ENCODE data around the gene CLEC2A. TPM values are rescaled to one million over a fixed set of nuclear protein-coding genes. Genes with fewer than 3 reads are reported as not detected.
"Not testable (repeated sequence)": the region's sequence is repeated elsewhere in the genome, so short reads cannot be mapped to it uniquely, and the experiment has no call there.

Gene CLEC2A, protein sequence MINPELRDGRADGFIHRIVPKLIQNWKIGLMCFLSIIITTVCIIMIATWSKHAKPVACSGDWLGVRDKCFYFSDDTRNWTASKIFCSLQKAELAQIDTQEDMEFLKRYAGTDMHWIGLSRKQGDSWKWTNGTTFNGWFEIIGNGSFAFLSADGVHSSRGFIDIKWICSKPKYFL
- not detected for total RNA-seq
- not detected for polyA plus RNA-seq
- long read RNA-seq, donor 1: 0 reads
- long read RNA-seq, donor 2: 0 reads

DNA sequence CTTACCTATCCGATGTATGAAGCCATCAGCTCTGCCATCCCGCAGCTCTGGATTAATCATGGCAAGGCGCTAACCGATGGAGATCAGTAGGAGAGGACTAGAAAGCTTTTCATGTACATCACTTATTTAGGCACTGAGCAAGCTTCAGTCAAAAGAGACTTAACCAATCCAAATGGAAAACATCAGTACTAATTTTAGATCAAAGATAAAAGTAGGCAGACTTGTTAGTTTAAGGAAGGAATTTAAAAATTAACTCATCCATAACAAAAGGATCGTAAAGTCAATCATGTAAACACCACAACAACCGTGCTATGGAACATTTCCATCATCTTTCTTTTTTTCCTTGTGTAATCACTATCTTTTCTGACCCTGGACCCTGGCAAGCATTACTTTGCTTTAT, at the start of gene CLEC2A:
Gene CLEC2A (minus strand): TSS at position 101 of the 400 bp plus-strand sequence. CDS start 41 bp downstream, at position 60.
- 73 to 75% methylated on average over 6 of the region's 6 CpGs for WGBS, 2 donors

GRCh38 chr12:9980126-9980525, 48.0 kb upstream of the CLEC2A start:
- no peaks in the 10 kb centered on the region for H3K27me3 ChIP-seq (ENCODE audit: control insufficient read depth in 1 of 2, insufficient read depth in 2 of 2, low read length in 1 of 2)
- 75 to 82% methylated on average over 3 of the region's 3 CpGs for WGBS, 2 donors
- H3K4me1 ChIP-seq (ENCODE audit: control insufficient read depth in 1 of 2, insufficient read depth in 2 of 2, low read length in 2 of 2): no peaks in the 10 kb centered on the region
- no peaks in the 10 kb centered on the region for H3K36me3 ChIP-seq (ENCODE audit: control insufficient read depth in 1 of 2, insufficient read depth in 2 of 2, low read length in 1 of 2)
- ATAC-seq (ENCODE audit: low FRiP score) (no peak), DNase-seq (no peak)
- peaks cover 4% of the 10 kb centered on the region for H3K9me3 ChIP-seq (ENCODE audit: control insufficient read depth, low read length)
- intact Hi-C loops (cut with DNase I): no loop called here
- H3K27ac ChIP-seq (ENCODE audit: low read depth in 1 of 2, low read length in 2 of 2): no peak overlapping the region
- no peak overlapping the region for H3K4me3 ChIP-seq (ENCODE audit: low read length in 2 of 2)

More for the DNA sequence above, at the start of gene CLEC2A:
- Histone ChIP-seq H3K9me3 (ENCODE audit: control insufficient read depth, low read length) (no peaks in the 10 kb centered on the region), H3K27ac (ENCODE audit: low read depth in 1 of 2, low read length in 2 of 2) (no peak within 1 kb of the TSS), H3K36me3 (ENCODE audit: control insufficient read depth in 1 of 2, insufficient read depth in 2 of 2, low read length in 1 of 2) (no peaks in the 10 kb centered on the region), H3K4me1 (ENCODE audit: control insufficient read depth in 1 of 2, insufficient read depth in 2 of 2, low read length in 2 of 2) (no peaks in the 10 kb centered on the region), H3K27me3 (ENCODE audit: control insufficient read depth in 1 of 2, insufficient read depth in 2 of 2, low read length in 1 of 2) (no peaks in the 10 kb centered on the region), H3K4me3 (ENCODE audit: low read length in 2 of 2) (no peak within 1 kb of the TSS)
- intact Hi-C loops (cut with DNase I): no loop called here
- DNase-seq (no peak), ATAC-seq (ENCODE audit: low FRiP score) (no peak)

DNA sequence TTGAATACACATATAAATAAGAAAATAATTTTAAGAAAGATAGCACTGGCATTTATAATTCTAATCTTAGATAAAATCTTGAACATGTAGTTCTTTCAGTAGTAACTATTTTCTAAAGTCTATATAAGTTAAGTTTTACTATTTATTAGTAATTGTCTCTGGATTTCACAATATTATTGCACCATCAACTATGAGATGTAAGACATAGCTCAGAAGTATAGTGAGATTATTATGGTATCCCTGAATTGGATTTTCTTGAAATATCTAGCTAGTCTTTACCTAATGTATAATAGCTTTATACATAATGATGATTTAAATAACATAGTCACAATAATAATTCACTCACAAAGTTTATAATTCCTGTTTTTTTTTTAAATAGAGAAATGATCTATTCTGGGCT, 45.7 kb upstream of the CLEC2A start:
- no peak overlapping the region for H3K4me3 ChIP-seq (ENCODE audit: low read length in 2 of 2)
- no peaks in the 10 kb centered on the region for H3K36me3 ChIP-seq (ENCODE audit: control insufficient read depth in 1 of 2, insufficient read depth in 2 of 2, low read length in 1 of 2)
- H3K4me1 ChIP-seq (ENCODE audit: control insufficient read depth in 1 of 2, insufficient read depth in 2 of 2, low read length in 2 of 2): no peaks in the 10 kb centered on the region
- ATAC-seq (ENCODE audit: low FRiP score): no peak
- H3K9me3 ChIP-seq (ENCODE audit: control insufficient read depth, low read length): peaks cover 4% of the 10 kb centered on the region
- DNase-seq: no peak
- intact Hi-C loops (cut with DNase I): no loop called here
- no peak overlapping the region for H3K27ac ChIP-seq (ENCODE audit: low read depth in 1 of 2, low read length in 2 of 2)
- H3K27me3 ChIP-seq (ENCODE audit: control insufficient read depth in 1 of 2, insufficient read depth in 2 of 2, low read length in 1 of 2): no peaks in the 10 kb centered on the region

DNA sequence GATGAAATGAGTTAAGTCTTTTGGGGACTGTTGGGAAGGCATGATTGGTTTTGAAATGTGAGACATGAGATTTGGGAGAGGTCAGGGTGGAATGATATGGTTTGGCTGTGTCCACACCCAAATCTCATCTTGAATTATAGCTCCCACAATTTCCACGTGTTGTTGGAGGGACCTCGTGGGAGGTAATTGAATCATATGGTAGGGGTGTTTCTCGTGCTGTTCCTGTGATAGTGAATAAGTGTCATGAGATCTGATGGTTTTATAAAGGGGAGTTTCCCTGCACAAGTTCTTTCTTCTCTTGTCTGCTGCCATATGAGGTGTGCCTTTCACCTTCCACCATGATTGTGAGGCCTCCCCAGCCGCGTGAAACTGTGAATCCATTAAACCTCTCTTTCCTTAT, 44.5 kb upstream of the CLEC2A start:
- H3K27me3 ChIP-seq (ENCODE audit: control insufficient read depth in 1 of 2, insufficient read depth in 2 of 2, low read length in 1 of 2); H3K4me1 ChIP-seq (ENCODE audit: control insufficient read depth in 1 of 2, insufficient read depth in 2 of 2, low read length in 2 of 2); ATAC-seq (ENCODE audit: low FRiP score); H3K27ac ChIP-seq (ENCODE audit: low read depth in 1 of 2, low read length in 2 of 2); DNase-seq; H3K4me3 ChIP-seq (ENCODE audit: low read length in 2 of 2); H3K9me3 ChIP-seq (ENCODE audit: control insufficient read depth, low read length); H3K36me3 ChIP-seq (ENCODE audit: control insufficient read depth in 1 of 2, insufficient read depth in 2 of 2, low read length in 1 of 2); intact Hi-C loops (cut with DNase I): not testable (repeated sequence)
- 53 to 58% methylated on average over 5 of the region's 5 CpGs for WGBS, 2 donors

DNA sequence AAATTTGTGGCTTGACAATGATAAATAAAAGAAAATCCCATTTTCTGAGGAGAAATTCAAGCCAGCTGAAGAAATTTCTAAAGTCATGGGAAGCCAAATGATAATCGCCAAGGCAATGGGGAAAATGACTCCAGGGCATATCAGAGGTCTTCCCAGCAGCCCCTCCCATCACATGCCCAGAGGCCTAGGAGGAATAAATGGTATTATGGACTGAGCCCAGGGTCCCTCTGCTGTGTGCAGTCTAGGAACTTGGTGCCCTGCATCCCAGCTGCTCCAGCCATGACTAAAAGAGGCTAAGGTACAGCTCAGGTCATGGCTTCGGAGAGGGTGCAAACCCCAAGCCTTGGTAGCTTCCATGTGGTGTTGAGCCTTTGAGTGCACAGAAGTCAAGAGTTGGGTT, 43.4 kb upstream of the CLEC2A start:
- ATAC-seq (ENCODE audit: low FRiP score) (no peak), DNase-seq (no peak)
- WGBS, 2 donors: 81 to 86% methylated on average over 2 of the region's 2 CpGs
- Histone ChIP-seq H3K27me3 (ENCODE audit: control insufficient read depth in 1 of 2, insufficient read depth in 2 of 2, low read length in 1 of 2) (no peaks in the 10 kb centered on the region), H3K4me1 (ENCODE audit: control insufficient read depth in 1 of 2, insufficient read depth in 2 of 2, low read length in 2 of 2) (no peaks in the 10 kb centered on the region), H3K27ac (ENCODE audit: low read depth in 1 of 2, low read length in 2 of 2) (no peak overlapping the region), H3K9me3 (ENCODE audit: control insufficient read depth, low read length) (peaks cover 4% of the 10 kb centered on the region), H3K36me3 (ENCODE audit: control insufficient read depth in 1 of 2, insufficient read depth in 2 of 2, low read length in 1 of 2) (no peaks in the 10 kb centered on the region), H3K4me3 (ENCODE audit: low read length in 2 of 2) (no peak overlapping the region)
- intact Hi-C loops (cut with DNase I): no loop called here

GRCh38 chr12:9974731-9975130, 42.6 kb upstream of the CLEC2A start:
- H3K36me3 ChIP-seq (ENCODE audit: control insufficient read depth in 1 of 2, insufficient read depth in 2 of 2, low read length in 1 of 2); H3K4me3 ChIP-seq (ENCODE audit: low read length in 2 of 2); H3K4me1 ChIP-seq (ENCODE audit: control insufficient read depth in 1 of 2, insufficient read depth in 2 of 2, low read length in 2 of 2); DNase-seq; ATAC-seq (ENCODE audit: low FRiP score); H3K27ac ChIP-seq (ENCODE audit: low read depth in 1 of 2, low read length in 2 of 2); H3K9me3 ChIP-seq (ENCODE audit: control insufficient read depth, low read length); H3K27me3 ChIP-seq (ENCODE audit: control insufficient read depth in 1 of 2, insufficient read depth in 2 of 2, low read length in 1 of 2); intact Hi-C loops (cut with DNase I): not testable (repeated sequence)
- 82 to 91% methylated on average over 2 of the region's 2 CpGs for WGBS, 2 donors

DNA sequence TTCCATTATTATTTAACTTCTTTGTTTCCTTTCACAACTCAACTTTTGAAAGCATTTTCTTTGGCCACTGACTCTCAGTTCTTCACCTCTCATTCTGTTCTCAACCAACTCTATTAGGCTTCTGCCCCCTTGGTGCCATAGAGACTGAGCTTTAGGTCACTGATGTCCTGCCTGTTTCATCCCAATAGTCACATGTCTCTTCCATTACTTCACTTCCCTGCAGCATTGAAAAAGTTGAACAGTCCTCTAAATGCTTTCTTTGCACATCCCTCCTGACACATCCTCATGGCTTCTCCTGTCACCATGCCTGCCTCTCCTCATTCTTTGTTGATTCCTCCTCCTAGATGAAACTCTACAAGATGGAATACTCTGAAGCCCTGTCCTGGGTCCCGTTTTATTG, 41.8 kb upstream of the CLEC2A start:
- no peaks in the 10 kb centered on the region for H3K4me1 ChIP-seq (ENCODE audit: control insufficient read depth in 1 of 2, insufficient read depth in 2 of 2, low read length in 2 of 2)
- H3K27me3 ChIP-seq (ENCODE audit: control insufficient read depth in 1 of 2, insufficient read depth in 2 of 2, low read length in 1 of 2): no peaks in the 10 kb centered on the region
- H3K9me3 ChIP-seq (ENCODE audit: control insufficient read depth, low read length): peaks cover 4% of the 10 kb centered on the region
- WGBS, 2 donors: 49 to 59% methylated on average over 1 of the region's 1 CpG
- H3K27ac ChIP-seq (ENCODE audit: low read depth in 1 of 2, low read length in 2 of 2): no peak overlapping the region
- ATAC-seq (ENCODE audit: low FRiP score) (no peak), DNase-seq (no peak)
- no peaks in the 10 kb centered on the region for H3K36me3 ChIP-seq (ENCODE audit: control insufficient read depth in 1 of 2, insufficient read depth in 2 of 2, low read length in 1 of 2)
- H3K4me3 ChIP-seq (ENCODE audit: low read length in 2 of 2): no peak overlapping the region
- intact Hi-C loops (cut with DNase I): no loop called here

DNA sequence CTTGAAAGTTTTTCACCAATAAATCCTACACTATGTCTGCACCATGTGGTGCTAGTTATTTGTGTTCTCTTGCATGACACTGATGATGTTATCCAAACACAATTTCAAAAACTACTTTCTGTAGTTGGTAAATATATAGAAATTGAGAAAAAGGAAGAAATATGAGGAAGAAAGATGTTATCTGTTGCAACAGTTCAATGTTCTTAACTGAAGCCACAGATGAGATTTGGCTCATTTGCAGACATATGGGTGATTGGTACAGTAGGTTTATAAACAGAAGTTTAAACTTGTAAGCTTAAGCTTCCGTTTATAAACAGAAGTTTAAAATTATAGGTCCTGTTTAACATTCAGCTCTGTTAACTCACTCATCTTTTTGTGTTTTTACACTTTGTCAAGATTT, 39.0 kb upstream of the CLEC2A start, which contains the start of gene CLEC12A:
Gene CLEC12A (plus strand): TSS at position 229 of the 400 bp plus-strand sequence. CDS start 188 bp downstream, outside the sequence.
- DNase-seq: no peak
- ATAC-seq (ENCODE audit: low FRiP score): no peak
- H3K27ac ChIP-seq (ENCODE audit: low read depth in 1 of 2, low read length in 2 of 2): no peak within 1 kb of the TSS
- peaks cover 4% of the 10 kb centered on the region for H3K9me3 ChIP-seq (ENCODE audit: control insufficient read depth, low read length)
- no peak within 1 kb of the TSS for H3K4me3 ChIP-seq (ENCODE audit: low read length in 2 of 2)
- no peaks in the 10 kb centered on the region for H3K27me3 ChIP-seq (ENCODE audit: control insufficient read depth in 1 of 2, insufficient read depth in 2 of 2, low read length in 1 of 2)
- no peaks in the 10 kb centered on the region for H3K4me1 ChIP-seq (ENCODE audit: control insufficient read depth in 1 of 2, insufficient read depth in 2 of 2, low read length in 2 of 2)
- intact Hi-C loops (cut with DNase I): no loop called here
- H3K36me3 ChIP-seq (ENCODE audit: control insufficient read depth in 1 of 2, insufficient read depth in 2 of 2, low read length in 1 of 2): no peaks in the 10 kb centered on the region
- 57 to 81% methylated on average over 1 of the region's 1 CpG for WGBS, 2 donors

GRCh38 chr12:9969673-9970072, 37.5 kb upstream of the CLEC2A start:
- DNase-seq (no peak), ATAC-seq (ENCODE audit: low FRiP score) (no peak)
- H3K27me3 ChIP-seq (ENCODE audit: control insufficient read depth in 1 of 2, insufficient read depth in 2 of 2, low read length in 1 of 2): no peaks in the 10 kb centered on the region
- no peaks in the 10 kb centered on the region for H3K9me3 ChIP-seq (ENCODE audit: control insufficient read depth, low read length)
- 60 to 63% methylated on average over 2 of the region's 2 CpGs for WGBS, 2 donors
- no peak overlapping the region for H3K4me3 ChIP-seq (ENCODE audit: low read length in 2 of 2)
- no peaks in the 10 kb centered on the region for H3K36me3 ChIP-seq (ENCODE audit: control insufficient read depth in 1 of 2, insufficient read depth in 2 of 2, low read length in 1 of 2)
- intact Hi-C loops (cut with DNase I): no loop called here
- H3K27ac ChIP-seq (ENCODE audit: low read depth in 1 of 2, low read length in 2 of 2): no peak overlapping the region
- H3K4me1 ChIP-seq (ENCODE audit: control insufficient read depth in 1 of 2, insufficient read depth in 2 of 2, low read length in 2 of 2): no peaks in the 10 kb centered on the region
